ENCODE results near the gene DGKI.
A peak's percentile ranks its signal among the peaks of the same experiment; 100 is the strongest.
"Not testable (repeated sequence)": the region's sequence is repeated elsewhere in the genome, so short reads cannot be mapped to it uniquely, and the experiment has no call there.

Gene DGKI

GRCh38 chr7:137835486-137836112 lies 11.2 kb downstream of the DGKI start:
- no peak for DNase-seq

GRCh38 chr7:137834552-137834951 lies 12.2 kb downstream of the DGKI start:
- DNase-seq, result no peak

- DNase-seq, result not testable (repeated sequence)
These were observed 13.8 kb downstream of the DGKI start for GRCh38 chr7:137832990-137833389.

- DNase-seq, result no peak
These were observed 14.4 kb downstream of the DGKI start for GRCh38 chr7:137832382-137832781.

- not testable (repeated sequence) for DNase-seq
These were observed 15.2 kb downstream of the DGKI start for GRCh38 chr7:137831555-137831954.

GRCh38 chr7:137829337-137829992 lies 17.3 kb downstream of the DGKI start:
- no peak for DNase-seq

GRCh38 chr7:137828456-137828855 lies 18.3 kb downstream of the DGKI start:
- no peak for DNase-seq

GRCh38 chr7:137825489-137825888 lies 21.3 kb downstream of the DGKI start:
- DNase-seq, result no peak

GRCh38 chr7:137820677-137821420 lies 25.9 kb downstream of the DGKI start:
- peak; percentile 71 for DNase-seq

GRCh38 chr7:137820156-137820555 lies 26.6 kb downstream of the DGKI start:
- DNase-seq, result no peak

GRCh38 chr7:137818036-137818435 lies 28.7 kb downstream of the DGKI start:
- DNase-seq, result no peak

- DNase-seq, result peak; percentile 49
These were observed 30.0 kb downstream of the DGKI start for GRCh38 chr7:137816696-137817320.

GRCh38 chr7:137813541-137813940 lies 33.2 kb downstream of the DGKI start:
- DNase-seq, result no peak

- DNase-seq, result no peak
These were observed 36.5 kb downstream of the DGKI start for GRCh38 chr7:137810248-137810647.

- no peak for DNase-seq
These were observed 41.9 kb downstream of the DGKI start for GRCh38 chr7:137804836-137805235.

- DNase-seq, result no peak
These were observed 45.3 kb downstream of the DGKI start for GRCh38 chr7:137801491-137801890.

GRCh38 chr7:137801003-137801402 lies 45.8 kb downstream of the DGKI start:
- DNase-seq, result peak; percentile 42

GRCh38 chr7:137798073-137798763 lies 48.6 kb downstream of the DGKI start:
- no peak for DNase-seq

- DNase-seq, result no peak
These were observed 51.6 kb downstream of the DGKI start for GRCh38 chr7:137795211-137795610.

- DNase-seq, result no peak
These were observed 54.8 kb downstream of the DGKI start for GRCh38 chr7:137791930-137792329.

GRCh38 chr7:137790828-137791227 lies 55.9 kb downstream of the DGKI start:
- DNase-seq, result no peak

- no peak for DNase-seq
These were observed 57.4 kb downstream of the DGKI start for GRCh38 chr7:137789215-137789882.

All from fibroblast of skin of scalp (primary cell).